ENCODE measurements around the gene PRDM16. TPM values are rescaled to one million over a fixed set of nuclear protein-coding genes. Genes with fewer than 3 reads are reported as not detected.

Gene PRDM16
- total RNA-seq, 1 experiment from 2014 or later = 1.6 TPM

DNA sequence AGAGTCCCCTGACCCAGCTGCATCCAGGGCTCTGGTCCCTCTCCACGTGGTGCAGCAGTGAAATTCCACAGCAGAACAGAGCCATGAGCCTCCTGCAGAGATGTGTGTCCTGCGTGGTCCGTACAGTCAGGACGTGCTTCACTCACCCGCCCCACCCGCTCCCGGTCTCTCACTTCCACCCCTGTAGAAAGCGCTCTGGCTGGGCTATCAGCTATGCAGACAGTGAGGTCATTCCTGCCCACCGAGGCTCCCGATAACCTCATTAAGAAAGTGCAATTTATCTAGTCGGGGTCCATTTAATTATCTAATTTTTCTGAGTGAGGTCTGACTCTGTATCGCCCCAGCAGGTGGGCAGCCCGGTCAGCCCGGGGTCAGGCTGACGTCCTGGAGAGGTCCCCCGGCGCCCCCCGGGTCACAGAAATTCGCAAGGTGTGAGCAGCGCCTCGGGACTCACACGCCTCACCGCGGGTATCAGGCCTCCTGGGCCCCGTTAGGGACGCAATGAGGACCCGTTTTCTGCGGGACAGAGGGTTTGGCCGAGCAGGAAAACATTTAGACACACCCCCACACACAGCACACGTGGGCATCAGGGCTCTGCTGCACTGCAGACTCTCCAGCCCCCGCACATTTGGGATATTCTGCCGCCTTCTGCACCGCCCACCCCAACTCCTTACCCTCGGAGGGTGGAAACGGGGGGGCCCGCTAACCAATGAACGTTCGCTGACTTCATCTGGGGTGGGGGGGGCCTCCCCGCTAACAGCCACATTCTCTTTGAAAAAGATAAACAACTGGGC, 76.7 kb downstream of the PRDM16 start:
- Mint-ChIP-seq H3K27me3 (ENCODE audit: low read depth) (no peaks in the 10 kb centered on the region), H3K4me3 (no peak overlapping the region), H3K4me1 (no peaks in the 10 kb centered on the region), H3K9me3 (peaks cover 9% of the 10 kb centered on the region), H3K36me3 (no peaks in the 10 kb centered on the region), H3K27ac (no peak overlapping the region)
- CTCF ChIA-PET = no interaction called here
- POLR2A ChIA-PET = interaction anchor here (0.6 kb wide), 1 partner anchor 469 kb away, joined by 3 read pairs; no protein-coding TSS in a partner anchor
- TF ChIP-seq, protein P1, sequence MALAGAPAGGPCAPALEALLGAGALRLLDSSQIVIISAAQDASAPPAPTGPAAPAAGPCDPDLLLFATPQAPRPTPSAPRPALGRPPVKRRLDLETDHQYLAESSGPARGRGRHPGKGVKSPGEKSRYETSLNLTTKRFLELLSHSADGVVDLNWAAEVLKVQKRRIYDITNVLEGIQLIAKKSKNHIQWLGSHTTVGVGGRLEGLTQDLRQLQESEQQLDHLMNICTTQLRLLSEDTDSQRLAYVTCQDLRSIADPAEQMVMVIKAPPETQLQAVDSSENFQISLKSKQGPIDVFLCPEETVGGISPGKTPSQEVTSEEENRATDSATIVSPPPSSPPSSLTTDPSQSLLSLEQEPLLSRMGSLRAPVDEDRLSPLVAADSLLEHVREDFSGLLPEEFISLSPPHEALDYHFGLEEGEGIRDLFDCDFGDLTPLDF (CRISPR knock-in tag; IDR thresholded peaks at IDR 0.05) = no peak
- TF ChIP-seq HMGA2 (CRISPR knock-in tag; IDR thresholded peaks at IDR 0.05) = no peak
- TF ChIP-seq FOXP1 (CRISPR knock-in tag; IDR thresholded peaks at IDR 0.05; ENCODE audit: borderline replicate concordance) = no peak
- no peak for TF ChIP-seq CREM (CRISPR knock-in tag; IDR thresholded peaks at IDR 0.05)
- TF ChIP-seq, protein P2, sequence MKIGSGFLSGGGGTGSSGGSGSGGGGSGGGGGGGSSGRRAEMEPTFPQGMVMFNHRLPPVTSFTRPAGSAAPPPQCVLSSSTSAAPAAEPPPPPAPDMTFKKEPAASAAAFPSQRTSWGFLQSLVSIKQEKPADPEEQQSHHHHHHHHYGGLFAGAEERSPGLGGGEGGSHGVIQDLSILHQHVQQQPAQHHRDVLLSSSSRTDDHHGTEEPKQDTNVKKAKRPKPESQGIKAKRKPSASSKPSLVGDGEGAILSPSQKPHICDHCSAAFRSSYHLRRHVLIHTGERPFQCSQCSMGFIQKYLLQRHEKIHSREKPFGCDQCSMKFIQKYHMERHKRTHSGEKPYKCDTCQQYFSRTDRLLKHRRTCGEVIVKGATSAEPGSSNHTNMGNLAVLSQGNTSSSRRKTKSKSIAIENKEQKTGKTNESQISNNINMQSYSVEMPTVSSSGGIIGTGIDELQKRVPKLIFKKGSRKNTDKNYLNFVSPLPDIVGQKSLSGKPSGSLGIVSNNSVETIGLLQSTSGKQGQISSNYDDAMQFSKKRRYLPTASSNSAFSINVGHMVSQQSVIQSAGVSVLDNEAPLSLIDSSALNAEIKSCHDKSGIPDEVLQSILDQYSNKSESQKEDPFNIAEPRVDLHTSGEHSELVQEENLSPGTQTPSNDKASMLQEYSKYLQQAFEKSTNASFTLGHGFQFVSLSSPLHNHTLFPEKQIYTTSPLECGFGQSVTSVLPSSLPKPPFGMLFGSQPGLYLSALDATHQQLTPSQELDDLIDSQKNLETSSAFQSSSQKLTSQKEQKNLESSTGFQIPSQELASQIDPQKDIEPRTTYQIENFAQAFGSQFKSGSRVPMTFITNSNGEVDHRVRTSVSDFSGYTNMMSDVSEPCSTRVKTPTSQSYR (CRISPR knock-in tag; IDR thresholded peaks at IDR 0.05) = no peak
- no peak for TF ChIP-seq ZNF263 (CRISPR knock-in tag; IDR thresholded peaks at IDR 0.05; ENCODE audit: low read depth)
- no peak for TF ChIP-seq RELA (CRISPR knock-in tag; IDR thresholded peaks at IDR 0.05; ENCODE audit: borderline replicate concordance)
- TF ChIP-seq JUN (CRISPR knock-in tag; IDR thresholded peaks at IDR 0.05) = no peak
- TF ChIP-seq, protein P3, sequence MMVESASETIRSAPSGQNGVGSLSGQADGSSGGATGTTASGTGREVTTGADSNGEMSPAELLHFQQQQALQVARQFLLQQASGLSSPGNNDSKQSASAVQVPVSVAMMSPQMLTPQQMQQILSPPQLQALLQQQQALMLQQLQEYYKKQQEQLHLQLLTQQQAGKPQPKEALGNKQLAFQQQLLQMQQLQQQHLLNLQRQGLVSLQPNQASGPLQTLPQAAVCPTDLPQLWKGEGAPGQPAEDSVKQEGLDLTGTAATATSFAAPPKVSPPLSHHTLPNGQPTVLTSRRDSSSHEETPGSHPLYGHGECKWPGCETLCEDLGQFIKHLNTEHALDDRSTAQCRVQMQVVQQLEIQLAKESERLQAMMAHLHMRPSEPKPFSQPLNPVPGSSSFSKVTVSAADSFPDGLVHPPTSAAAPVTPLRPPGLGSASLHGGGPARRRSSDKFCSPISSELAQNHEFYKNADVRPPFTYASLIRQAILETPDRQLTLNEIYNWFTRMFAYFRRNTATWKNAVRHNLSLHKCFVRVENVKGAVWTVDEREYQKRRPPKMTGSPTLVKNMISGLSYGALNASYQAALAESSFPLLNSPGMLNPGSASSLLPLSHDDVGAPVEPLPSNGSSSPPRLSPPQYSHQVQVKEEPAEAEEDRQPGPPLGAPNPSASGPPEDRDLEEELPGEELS (CRISPR knock-in tag; IDR thresholded peaks at IDR 0.05) = no peak
- TF ChIP-seq ATF6 (CRISPR knock-in tag; IDR thresholded peaks at IDR 0.05) = no peak
- TF ChIP-seq, protein P4, sequence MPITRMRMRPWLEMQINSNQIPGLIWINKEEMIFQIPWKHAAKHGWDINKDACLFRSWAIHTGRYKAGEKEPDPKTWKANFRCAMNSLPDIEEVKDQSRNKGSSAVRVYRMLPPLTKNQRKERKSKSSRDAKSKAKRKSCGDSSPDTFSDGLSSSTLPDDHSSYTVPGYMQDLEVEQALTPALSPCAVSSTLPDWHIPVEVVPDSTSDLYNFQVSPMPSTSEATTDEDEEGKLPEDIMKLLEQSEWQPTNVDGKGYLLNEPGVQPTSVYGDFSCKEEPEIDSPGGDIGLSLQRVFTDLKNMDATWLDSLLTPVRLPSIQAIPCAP (CRISPR knock-in tag; IDR thresholded peaks at IDR 0.05) = no peak
- TF ChIP-seq ATF2 (CRISPR knock-in tag; IDR thresholded peaks at IDR 0.05; ENCODE audit: borderline replicate concordance, low read depth) = no peak
- no peak for TF ChIP-seq NR2C2 (CRISPR knock-in tag; IDR thresholded peaks at IDR 0.05)
- TF ChIP-seq, protein P5, sequence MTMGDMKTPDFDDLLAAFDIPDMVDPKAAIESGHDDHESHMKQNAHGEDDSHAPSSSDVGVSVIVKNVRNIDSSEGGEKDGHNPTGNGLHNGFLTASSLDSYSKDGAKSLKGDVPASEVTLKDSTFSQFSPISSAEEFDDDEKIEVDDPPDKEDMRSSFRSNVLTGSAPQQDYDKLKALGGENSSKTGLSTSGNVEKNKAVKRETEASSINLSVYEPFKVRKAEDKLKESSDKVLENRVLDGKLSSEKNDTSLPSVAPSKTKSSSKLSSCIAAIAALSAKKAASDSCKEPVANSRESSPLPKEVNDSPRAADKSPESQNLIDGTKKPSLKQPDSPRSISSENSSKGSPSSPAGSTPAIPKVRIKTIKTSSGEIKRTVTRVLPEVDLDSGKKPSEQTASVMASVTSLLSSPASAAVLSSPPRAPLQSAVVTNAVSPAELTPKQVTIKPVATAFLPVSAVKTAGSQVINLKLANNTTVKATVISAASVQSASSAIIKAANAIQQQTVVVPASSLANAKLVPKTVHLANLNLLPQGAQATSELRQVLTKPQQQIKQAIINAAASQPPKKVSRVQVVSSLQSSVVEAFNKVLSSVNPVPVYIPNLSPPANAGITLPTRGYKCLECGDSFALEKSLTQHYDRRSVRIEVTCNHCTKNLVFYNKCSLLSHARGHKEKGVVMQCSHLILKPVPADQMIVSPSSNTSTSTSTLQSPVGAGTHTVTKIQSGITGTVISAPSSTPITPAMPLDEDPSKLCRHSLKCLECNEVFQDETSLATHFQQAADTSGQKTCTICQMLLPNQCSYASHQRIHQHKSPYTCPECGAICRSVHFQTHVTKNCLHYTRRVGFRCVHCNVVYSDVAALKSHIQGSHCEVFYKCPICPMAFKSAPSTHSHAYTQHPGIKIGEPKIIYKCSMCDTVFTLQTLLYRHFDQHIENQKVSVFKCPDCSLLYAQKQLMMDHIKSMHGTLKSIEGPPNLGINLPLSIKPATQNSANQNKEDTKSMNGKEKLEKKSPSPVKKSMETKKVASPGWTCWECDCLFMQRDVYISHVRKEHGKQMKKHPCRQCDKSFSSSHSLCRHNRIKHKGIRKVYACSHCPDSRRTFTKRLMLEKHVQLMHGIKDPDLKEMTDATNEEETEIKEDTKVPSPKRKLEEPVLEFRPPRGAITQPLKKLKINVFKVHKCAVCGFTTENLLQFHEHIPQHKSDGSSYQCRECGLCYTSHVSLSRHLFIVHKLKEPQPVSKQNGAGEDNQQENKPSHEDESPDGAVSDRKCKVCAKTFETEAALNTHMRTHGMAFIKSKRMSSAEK (CRISPR knock-in tag; IDR thresholded peaks at IDR 0.05; ENCODE audit: borderline replicate concordance) = no peak
- TF ChIP-seq ZNF138 (CRISPR knock-in tag; conservative IDR thresholded peaks at IDR 0.05) = no peak
- no peak for TF ChIP-seq GRHL2 (CRISPR knock-in tag; IDR thresholded peaks at IDR 0.05; ENCODE audit: insufficient replicate concordance, severe bottlenecking)
- no peak for TF ChIP-seq FOXK1 (CRISPR knock-in tag; IDR thresholded peaks at IDR 0.05)
- ATAC-seq (no peak), DNase-seq (ENCODE audit: low spot score) (no peak)
